ENCODE measurements around the gene KCNIP4. TPM values are rescaled to one million over a fixed set of nuclear protein-coding genes. Genes with fewer than 3 reads are reported as not detected.

The KCNIP4 gene
- total RNA-seq, 1 donor from 2014 or later: not detected

DNA sequence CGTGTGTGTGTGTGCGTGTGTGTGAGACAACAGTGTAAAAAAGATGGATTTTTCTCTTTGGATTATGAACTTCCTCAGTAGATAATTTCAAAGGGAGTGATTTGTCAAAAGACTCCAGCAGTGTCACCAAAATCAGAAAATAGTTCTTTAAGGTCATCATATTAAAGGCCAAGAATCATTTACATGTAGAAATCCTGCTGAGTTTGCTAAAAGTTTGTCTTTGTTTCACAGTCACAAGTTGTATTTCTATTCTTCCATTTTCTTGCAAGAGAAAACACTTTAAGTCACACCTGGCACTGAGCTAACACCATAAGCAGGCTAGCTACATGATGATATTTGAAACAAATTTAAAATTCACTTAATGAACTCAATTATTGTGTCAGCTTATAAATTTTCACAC lies 1025.6 kb downstream of the KCNIP4 start:
- ATAC-seq: no peak

DNA sequence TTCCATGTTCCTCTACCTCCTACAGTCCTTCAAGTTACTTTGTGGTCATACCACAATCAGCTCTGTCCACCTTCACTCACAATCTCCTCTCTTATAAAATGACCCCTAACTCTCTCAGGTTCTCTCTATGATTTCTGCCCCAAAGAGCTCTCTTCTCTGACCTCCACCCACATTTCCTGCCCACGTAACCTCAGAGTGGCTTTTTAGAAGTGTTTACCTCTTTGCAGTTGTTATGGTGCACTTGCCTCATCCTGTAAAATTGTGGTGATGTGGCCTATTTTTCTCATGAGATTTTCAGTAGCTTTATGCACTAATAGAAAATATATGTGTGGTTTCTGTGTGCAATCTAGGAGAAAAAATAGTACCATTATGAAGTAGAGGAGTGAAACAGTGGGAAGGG lies 1032.5 kb downstream of the KCNIP4 start:
- no peak for ATAC-seq

DNA sequence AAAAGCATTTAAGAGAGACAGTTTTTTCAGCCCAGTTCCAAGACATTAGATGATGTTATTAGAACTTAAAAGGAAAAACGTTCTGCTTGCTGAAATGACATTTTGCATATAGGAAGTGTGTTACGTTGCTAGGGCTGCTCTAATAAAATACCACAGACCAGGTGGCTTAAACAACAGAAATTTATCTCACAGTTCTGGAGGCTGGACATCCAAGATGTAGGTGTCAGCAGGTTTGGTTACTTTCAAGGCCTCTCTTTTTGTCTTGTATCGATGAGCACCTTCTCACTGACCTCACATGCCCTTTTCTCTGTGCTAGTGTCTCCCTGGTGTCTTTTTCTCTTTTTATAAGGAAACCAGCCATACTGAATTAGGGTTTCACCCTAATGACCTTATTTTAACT lies 1043.6 kb downstream of the KCNIP4 start:
- no peak for ATAC-seq

DNA sequence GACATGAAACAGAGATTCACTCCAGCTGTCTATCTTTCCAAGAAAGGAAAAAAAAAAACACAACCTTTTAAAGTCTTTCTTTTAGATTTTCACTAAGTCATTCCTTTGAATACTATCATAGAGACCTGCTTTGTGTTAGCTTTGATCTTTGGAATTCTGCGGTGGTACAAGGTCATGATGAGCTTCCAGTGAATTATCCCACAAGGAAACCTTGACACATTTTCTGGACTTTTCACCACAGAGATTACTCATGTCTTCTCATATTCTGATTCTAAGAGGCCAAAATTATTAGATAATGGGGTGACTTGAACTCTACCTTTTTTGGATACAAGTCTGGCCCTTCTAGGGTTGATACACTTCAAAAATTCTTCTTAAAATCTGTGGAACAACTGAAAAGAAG lies 1046.7 kb downstream of the KCNIP4 start:
- no peak for ATAC-seq

DNA sequence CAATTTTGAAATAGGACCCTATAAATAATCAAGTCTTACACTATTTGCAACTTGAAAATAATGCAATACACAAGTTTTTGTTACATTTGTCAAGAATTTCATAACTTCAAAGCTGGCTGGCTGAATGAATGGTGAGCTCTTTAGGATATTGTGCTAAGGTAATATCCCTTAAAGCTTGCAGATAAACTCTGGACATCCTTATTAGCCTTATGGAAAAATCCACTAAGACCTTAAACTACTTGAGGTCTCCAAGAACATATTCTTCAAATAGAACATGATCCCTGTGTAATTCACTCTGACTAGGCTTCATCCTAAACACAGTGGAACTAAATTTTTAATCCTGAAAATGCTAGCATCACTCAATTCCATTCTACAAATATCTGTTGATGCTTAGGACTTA lies 1049.0 kb downstream of the KCNIP4 start:
- ATAC-seq: no peak

DNA sequence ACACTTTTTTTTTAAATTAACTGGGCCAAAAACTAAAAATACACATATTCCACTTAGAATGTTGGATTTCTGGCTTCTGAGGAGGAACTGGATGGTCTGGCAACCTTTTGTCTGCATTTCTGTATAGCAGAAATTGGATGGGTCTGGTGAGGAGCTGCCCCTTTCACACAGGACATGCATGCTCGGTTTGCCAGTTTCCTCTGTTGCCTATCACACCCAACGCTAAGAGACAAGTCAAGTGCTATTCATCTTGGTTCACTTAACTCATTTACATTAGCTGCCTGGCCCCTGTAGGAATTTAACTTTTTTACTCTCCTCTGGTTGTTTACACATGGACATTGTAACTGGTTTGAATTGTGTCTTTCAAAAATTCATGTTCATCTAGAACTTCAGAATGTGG lies 1052.6 kb downstream of the KCNIP4 start:
- ATAC-seq: no peak

DNA sequence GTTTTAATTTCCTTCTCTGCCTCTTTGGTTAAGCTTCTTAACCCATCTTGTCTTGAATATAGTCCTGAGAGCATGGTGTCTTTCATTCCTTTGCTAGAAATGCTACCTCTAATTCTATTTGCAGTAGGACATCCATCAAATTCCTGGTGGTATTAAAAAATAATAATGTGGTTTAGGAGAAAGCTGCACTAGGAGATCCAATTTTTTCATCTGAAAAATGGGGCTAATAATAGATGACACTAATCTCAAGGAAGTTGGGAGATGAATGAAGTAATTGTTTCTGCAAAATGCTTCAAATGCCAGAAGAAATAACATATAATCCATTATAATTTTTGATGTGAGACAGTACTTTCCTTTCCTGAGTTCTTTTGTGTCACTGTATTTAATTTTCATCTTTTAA lies 1053.4 kb downstream of the KCNIP4 start:
- ATAC-seq: no peak

DNA sequence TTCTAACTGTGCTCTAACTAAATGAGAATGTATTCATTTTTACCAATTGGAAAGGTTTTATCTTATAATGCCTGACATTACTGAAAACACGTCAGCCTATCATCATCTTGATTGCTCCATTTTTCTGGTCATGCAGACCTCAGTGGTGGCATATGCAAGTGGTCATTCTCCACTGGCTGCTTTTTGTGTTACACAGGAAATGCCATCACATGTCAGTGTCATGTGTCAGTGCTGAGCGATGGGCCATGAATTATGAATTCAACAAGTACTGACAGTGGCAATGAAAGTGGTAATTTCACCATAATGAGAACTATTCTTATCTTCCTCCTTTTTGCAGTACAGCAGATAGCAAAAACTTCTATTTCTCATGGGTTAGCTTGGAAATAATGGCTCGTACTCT lies 1057.8 kb downstream of the KCNIP4 start:
- ATAC-seq: no peak

DNA sequence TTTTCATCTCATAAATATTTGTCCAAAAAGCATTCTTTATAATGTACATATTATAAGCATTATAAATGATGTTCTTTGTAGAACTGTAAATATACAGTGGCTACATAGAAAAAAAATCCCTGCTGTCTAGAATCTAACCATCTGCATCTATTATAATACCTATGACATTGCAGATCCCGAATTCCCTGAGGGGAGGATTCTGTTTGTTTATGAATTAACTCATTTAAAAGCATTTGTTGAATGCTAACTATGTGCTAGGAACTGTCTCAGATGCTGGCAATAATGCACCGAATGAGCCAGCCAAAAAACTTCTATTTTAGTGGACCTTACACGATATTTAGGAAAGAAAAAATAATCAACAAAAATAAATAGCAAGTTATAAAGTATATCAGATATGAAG lies 1058.7 kb downstream of the KCNIP4 start:
- ATAC-seq: no peak

DNA sequence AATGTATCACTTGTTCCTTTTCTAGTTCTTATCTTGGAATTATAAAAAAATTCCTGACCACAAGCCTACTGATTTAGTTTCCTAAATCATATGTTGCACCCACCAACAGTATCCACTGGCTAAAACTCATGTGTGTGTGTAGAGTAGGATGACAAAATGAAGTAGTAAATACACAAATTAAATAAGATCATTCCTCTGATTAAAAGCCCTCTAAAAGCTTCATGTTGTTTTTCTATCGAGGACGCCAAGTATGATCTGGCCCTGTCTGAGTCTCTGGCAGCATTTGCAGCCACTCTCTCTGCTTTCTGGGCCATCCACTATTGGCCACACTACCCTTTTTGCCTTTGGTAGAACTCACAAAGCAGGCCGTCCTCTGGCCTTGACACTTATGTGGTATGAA lies 1064.9 kb downstream of the KCNIP4 start:
- ATAC-seq: no peak

DNA sequence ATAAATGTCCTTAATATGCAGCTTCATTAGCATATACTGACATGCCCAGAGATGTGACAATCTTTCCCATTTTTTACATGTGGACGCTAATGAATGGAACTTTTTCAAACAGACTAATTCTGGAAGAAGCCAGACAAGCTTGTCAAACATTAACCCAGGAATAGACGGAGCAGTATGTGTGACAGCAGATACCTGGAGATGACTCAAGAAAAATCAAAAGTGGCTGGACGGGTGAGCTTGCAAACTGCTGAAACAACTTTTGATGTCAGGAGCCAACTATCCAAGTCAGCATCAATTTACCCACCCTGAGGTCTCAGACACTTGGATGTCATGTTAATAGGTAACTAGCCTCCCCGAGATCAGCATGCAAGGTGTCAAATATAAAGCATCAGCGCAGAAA lies 1065.3 kb downstream of the KCNIP4 start:
- no peak for ATAC-seq

DNA sequence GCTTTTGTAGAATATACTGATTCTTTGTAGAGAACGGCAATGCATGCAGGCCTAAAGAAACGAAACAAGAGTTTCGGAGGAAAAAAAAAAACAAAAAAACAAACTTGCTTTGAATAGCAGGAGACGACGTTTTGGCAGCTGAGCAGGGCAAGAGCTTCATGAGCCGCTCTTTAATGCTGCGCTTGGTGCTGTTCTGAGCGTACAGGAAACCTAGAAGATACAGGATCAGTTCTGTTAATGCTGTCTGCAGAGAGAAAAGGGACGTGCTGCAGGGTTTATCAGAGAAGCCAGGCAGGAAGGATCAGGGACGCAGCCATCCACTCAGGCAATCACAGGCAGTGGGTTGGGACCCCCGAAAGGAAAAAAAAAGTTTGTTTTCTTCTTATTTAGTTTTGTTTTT lies 1066.1 kb downstream of the KCNIP4 start:
- ATAC-seq: no peak

DNA sequence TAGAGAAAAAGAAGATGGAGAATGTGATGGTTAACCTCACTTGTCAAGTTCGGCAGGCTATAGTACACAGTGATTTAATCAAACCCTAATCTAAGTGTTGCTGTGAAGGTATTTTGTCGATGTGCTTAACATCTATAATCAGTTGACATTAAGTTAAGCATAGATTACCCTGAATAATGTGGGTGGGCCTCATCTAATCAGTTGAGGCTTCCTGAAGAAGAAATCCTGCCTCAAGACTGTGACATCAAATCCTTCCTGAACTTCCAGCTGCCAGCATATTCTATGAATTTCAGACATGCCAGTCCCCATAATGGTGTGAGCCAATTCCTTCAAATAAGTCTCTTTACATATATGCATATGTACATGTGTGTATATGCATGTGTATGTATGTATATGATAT lies 1066.9 kb downstream of the KCNIP4 start:
- ATAC-seq: no peak

DNA sequence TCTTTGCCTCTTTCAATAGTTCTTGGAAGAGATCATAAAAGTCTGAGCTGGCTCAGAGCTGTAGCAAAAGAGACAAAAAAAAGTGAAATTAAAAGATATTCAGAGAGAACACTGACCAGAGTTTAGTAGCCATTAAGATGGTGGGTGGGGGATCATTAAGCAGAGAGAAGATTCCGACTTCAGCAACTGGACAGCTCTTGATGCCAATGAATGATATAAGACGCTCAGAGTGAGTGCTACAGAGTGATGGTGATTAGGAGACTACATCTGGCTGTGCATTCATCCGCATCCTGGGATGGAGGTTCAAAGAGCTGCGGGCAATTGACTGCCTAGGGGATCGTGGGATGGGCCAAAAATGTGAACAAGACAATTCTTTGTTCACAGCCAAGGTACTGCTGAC lies 1069.8 kb downstream of the KCNIP4 start:
- ATAC-seq: no peak

DNA sequence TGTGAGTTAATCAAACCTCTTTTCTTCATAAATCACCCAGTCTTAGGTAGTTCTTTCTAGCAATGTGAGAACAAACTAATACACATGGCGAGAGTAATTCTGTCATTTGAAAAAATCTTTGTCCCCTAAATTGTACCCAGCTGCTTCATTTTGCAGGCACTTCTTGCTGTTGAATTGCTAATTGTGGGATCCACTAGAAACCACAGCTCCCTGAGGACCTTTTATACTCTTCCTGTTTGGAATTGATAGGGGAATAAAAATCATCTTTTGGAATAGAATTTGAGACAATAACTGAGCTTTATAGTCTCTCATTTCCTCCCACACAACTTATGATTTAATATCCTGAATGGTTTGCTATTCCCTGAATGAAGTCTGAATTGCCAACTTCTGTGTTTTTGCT lies 1078.1 kb downstream of the KCNIP4 start:
- no peak for ATAC-seq

DNA sequence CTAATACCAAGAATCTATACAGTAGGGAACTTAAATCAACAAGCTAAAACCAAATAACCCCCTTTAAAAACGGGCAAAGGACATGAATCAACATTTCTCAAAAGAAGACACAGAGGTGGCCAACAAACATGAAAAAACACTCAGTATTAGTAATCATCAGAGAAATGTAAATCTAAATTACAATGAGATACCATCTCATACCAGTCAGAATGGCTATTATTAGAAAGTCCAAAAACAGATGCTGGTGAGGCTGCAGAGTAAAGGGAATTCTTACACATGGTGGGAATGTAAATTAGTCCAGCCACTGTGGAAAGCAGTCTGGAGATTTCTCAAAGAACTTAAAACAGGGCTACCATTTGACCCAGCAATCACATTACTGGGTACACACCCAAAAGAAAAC lies 1080.5 kb downstream of the KCNIP4 start:
- no peak for ATAC-seq

DNA sequence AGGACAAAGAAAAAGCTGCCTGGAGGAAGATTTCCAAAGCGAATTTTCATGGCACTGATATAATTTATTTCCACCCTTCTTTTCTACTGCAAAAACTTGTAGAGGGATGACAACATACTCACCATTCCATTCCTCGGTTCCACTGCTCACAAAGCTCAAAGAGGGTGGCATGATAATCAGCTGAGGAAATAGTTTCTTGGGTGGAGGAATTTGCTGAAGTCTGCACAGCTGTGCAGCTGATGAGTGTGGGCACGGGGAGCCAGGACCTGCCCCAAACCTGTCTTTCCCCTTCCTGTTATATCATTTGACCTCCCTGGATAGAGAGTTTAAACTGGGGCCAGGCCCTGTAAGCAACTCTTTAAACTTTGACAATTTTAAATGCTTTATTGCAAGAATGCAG lies 1087.7 kb downstream of the KCNIP4 start:
- ATAC-seq: no peak

DNA sequence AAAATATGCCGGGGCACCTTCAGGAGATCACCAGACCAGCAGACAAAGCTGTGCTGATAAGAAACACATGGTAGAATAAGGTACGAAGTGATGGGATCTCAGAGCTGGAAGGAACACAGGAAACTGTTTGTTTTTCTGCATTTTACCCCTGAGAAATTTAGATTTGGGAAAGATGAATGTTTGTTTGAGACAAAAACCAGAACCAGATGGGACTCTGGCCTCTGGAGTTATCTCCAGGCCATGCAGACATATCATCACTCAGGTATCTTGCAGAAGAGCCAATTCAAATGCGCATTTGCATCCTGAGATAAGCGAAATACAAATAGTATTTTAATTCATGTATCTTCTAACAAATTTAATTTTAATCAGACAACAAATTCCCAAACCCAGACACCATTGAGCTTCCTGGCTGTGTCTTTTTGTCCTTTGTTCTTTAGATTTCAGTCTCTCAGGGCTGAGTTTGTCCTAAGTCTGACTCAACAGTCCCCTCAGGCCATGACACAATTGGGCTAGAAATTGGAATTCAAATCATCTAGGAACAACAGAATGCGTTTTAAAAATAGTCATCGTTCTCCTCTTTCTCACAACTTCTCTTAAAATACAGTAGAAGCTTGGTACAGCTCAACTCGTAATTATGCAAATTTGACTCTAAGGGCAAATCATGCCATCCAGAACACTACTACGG lies 1089.3 kb downstream of the KCNIP4 start:
- no peak for ATAC-seq

DNA sequence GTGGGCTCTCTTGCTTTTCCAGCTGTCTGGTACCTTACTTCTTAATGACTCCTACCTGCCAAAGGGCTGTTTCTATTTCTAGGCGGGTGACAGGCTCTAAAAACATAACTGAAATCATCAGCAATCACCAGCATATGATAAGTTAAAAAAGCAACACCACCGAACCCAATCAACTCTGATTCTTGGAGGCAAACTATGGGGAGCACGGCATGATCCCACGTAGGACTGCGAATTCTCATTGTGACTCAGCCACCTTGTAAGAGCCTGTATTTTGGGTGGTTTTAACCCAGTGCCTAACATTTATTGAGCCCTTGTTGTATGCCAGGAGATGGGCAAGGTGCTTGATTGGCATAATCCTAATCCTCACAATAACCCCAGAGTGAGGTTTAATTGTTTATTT lies 1091.5 kb downstream of the KCNIP4 start:
- ATAC-seq: no peak

DNA sequence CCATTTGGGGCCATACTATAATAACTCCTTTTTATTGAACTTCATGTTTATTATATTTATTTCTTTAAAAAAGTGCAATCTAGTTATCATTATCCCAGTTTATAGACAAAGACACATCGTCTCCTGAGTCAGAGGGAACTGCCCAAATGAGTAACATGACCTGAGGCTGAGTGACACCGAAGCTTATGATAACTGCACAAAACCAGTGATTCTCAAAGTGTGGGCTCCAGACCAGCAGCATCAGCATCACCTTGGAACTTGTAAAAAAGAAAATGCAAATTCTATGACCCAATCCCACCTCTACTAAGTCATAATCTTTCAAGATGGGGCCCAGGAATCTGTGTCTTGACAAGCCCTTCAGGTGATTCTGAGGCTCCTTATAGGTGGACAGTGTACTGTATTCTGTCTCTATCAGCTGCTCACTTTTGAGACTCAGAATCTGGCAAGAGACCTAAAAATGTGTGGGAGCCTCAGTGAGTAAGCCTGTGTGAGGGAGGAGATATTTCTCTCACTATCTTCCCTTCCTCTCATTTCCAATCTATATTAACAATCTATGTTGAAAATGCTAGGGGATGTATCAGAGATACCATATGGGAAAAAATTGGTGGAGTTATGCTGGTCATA lies 1101.3 kb downstream of the KCNIP4 start:
- ATAC-seq: no peak

DNA sequence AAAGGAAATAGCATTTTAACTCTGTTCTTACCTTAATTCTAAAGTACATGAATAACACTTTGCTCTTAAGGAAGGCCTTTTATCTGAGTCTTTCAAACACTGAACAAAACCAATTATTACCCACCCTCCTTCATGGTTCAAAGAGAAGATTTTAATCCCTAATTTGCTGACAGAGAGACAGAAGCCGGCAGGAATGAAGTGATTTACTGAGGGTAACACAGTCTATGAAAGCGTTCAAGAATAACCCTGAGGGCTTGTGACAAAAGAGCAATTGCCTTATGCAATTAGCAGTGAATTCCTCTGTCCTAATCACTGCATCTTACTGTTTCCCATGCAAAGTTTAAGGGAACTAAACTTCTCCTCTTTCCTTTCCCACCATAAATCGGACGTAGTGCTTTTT lies 1104.3 kb downstream of the KCNIP4 start:
- ATAC-seq: no peak

DNA sequence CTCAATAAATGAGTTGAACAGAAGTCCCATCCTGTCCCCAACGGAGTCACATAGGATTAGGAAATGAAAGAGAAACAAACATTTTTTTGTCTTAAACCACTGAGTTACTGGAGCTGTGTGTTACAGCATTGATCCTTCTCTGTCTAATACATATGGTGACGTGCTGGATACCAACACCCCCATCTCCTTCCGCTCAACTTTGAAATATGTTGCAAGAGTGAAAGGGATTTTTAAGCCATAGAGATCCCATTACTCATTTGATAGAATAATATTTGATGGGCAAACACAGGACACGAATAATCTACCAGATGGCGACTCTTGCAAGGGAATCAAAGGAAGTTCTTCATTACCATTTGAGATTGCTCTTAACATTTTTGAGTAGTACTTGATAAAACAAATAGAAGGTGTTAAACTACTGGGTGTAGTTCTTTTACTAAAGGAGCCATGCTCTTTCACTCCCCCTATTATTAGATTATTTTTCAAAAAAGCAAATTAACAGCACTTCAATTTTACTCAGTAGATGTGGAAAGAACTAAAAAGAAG lies 1107.9 kb downstream of the KCNIP4 start:
- ATAC-seq: no peak

DNA sequence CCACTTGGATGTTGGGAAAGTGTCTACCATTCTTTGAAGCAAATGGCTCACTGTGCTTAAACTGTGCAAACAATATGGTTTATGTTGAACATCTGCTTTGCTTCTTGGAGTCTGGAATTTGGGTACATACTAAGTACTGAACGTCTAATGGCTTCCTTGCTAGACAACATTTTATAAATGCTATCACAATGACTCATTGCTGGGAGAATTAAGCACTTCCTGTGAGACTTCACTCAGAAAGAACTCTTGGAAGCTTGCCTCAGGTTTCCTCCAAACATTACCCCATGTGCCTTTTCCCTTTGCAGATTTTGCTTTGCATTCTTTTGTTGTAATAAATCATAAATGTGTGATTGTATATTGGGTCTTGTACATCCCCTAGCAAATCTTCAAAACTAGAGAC lies 1108.6 kb downstream of the KCNIP4 start:
- ATAC-seq: peak; percentile 66

DNA sequence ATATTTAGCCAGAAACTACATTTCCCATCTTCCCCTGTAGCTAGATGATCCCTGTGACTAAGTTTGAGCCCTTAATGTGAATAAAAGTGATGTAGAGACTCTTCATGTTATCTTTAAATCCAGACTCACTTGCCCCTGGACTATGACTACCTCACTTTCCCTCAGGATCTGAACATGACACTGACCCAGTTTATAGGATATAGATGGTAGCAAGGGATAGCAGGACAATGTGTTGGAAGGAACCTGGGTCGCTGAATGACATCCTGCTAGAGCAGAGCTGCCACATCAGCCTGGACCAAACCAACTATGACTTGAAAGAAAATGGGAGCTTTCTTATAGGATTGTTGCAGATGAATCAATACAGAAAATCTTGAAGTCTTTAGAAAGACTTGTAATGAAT lies 1110.1 kb downstream of the KCNIP4 start:
- no peak for ATAC-seq

DNA sequence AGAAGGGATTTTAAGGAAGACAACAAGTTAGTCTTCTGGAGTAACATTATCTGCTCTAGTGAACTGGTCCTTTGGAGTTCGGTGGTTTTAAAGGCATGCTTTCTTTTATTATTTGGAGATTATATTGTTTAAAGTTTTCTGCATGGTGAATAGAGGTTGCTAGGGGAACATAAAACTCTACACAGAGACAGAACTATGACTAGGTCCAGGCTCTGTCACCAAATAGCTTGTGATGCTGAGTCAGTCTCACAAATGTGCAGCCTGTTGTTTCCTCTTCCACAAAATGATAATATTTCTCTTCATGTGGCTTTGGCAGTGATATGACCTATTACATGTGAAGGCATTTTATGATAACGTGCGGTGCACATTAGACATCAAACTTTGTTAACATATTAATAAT lies 1115.7 kb downstream of the KCNIP4 start:
- no peak for ATAC-seq

All from esophagus mucosa (tissue), 1 donor.